Heart left ventricle (tissue), 16 donors: Measurements from ENCODE around the gene BTN1A1. TPM values are rescaled to one million over a fixed set of nuclear protein-coding genes. Genes with fewer than 3 reads are reported as not detected.
A peak's percentile ranks its signal among the peaks of the same experiment; 100 is the strongest.
"Not testable (repeated sequence)": the region's sequence is repeated elsewhere in the genome, so short reads cannot be mapped to it uniquely, and the experiment has no call there.

Experiments used
- ATAC-seq, 4 donors: fragments of 200-7000 bp; cut with Tn5 transposase; one replicate each; pipeline ENCODE4 v1.9.1; 2020 to 2022; ENCODE audit warnings: moderate library complexity in 4 of 4, mild to moderate bottlenecking in 3 of 4, moderate number of reproducible peaks in 1 of 4
- DNase-seq, 5 donors: peaks; one replicate each; pipeline ENCODE4 v3.0.0-alpha.2; 2020
- H3K27ac ChIP-seq, 12 donors: fragments of 200-600 bp; sonication (generic) in 4 of 12; one replicate each; pipeline versions ENCODE4 v1.5.0 to v1.8.0; 2016 to 2022; ENCODE audit warnings: mild to moderate bottlenecking in 2 of 12
- H3K27me3 ChIP-seq, 9 donors: fragments of 200-600 bp; sonication (generic) in 2 of 9; one replicate each; pipeline versions ENCODE4 v1.5.1 to v1.8.0; 2016 to 2022; ENCODE audit warnings: mild to moderate bottlenecking in 3 of 9
- H3K36me3 ChIP-seq, 9 donors: fragments of 200-600 bp; sonication (generic) in 2 of 9; one replicate each; pipeline versions ENCODE4 v1.5.0 to v1.8.0; 2018 to 2022; ENCODE audit warnings: mild to moderate bottlenecking in 2 of 9
- H3K4me1 ChIP-seq, 12 donors: fragments of 200-600 bp; sonication (generic) in 4 of 12; one replicate each; pipeline versions ENCODE4 v1.5.0 to v1.8.0; 2016 to 2022; ENCODE audit warnings: mild to moderate bottlenecking in 3 of 12
- H3K4me3 ChIP-seq, 12 donors: fragments of 200-600 bp; sonication (generic) in 4 of 12; one replicate each; pipeline versions ENCODE4 v1.5.0 to v1.8.0; 2017 to 2022; ENCODE audit warnings: mild to moderate bottlenecking in 9 of 12, moderate library complexity in 4 of 12
- H3K9me3 ChIP-seq, 12 donors: fragments of 200-600 bp; sonication (generic) in 4 of 12; one replicate each; pipeline versions ENCODE4 v1.5.0 to v1.8.0; 2016 to 2022; ENCODE audit warnings: mild to moderate bottlenecking in 1 of 12
- CTCF ChIP-seq, 12 donors: fragments of 200-600 bp; sonication (generic) in 4 of 12; IDR thresholded peaks; one replicate each; pipeline versions ENCODE4 v1.5.0 to v1.8.0; 2018 to 2022; ENCODE audit warnings: antibody characterized with exemption in 12 of 12, mild to moderate bottlenecking in 5 of 12
- POLR2A ChIP-seq, 2 donors: fragments of 450-650 bp; IDR thresholded peaks; one replicate each; pipeline ENCODE4 v1.6.1; 2017; ENCODE audit warnings: antibody characterized with exemption in 2 of 2, mild to moderate bottlenecking in 2 of 2, moderate library complexity in 2 of 2
- WGBS, 4 donors: extraction: QIAGEN DNeasy Blood & Tissue Kit in 2 of 4; methylation state at CpG; one replicate each; pipeline versions ENCODE4 v1.1.5 to v1.1.7; 2013 to 2018; 5-methylcytosine and 5-hydroxymethylcytosine counted together
- intact Hi-C, 10 donors: fragments of 100-400 bp; cut with DNase I; formaldehyde crosslinking; loops; one replicate each; pipeline versions ENCODE4 v1.11.1 to v1.14.2; 2022
- polyA plus RNA-seq, 2 donors: library from polyadenylated mRNA; stranded (reverse); fragments of 200-250 nt; gene quantifications; one replicate each; pipeline ENCODE4 v1.2.3, GENCODE V29; 2013
- total RNA-seq, 9 donors: library from RNA; depleted of rRNA in 2 of 9; stranded (reverse); fragments of >200 nt in 2 of 9; fragmentation: NEBNext Ultra II Directional in 3 of 9; extraction: Animal tissue kit (Norgen Biotek cat#: 25700) in 3 of 9; gene quantifications; one replicate each; pipeline versions ENCODE4 v1.1.0 to v1.2.4, GENCODE V29; 2016 to 2023
- donor health status: ischemic (EF 13 %, LVEDD 7.1; RV severe dilation, severe dysfunction).
- donor health status: healthy with polysubstance abuse.
- donor health status: DM: no; HTN: yes; CAD: no.
- donor health status: DM: no; HTN: no; CAD: no.
- donor health status: ischemic (EF 25% LVEDD 6.9; RV normal size, moderate dysfunction).
- donor health status: ischemic (EF 25% LVEDD 5.7; RV mildly dilated, moderate dysfunction).
- donor health status: healthy.
- donor health status: DM: yes; HTN: yes; CAD: no.
- donor health status: ischemic (EF 35%, LVEDD 5.7; RV mildly dilated, moderate dysfunction).
- donor health status: nonischemic (EF 11% LVEDD 7.7; RV severe dilation, severe dysfunction).
- donor health status: DM: yes; HTN: yes; CAD: no.
- donor health status: PGD.
- donor health status: ischemic (EF 29% LVEDD 5.4; RV normal size, mild dysfunction).
- donor health status: nonischemic (EF 23%, LVEDD 6.1; RV moderate dilation, normal function).

BTN1A1 gene
- total and polyA plus RNA-seq, 11 donors, result not detected

- TF ChIP-seq CTCF (IDR thresholded peaks at IDR 0.05) (peak in 4 of 12 donors; percentile 5 to 16 (median 9)), POLR2A (IDR thresholded peaks at IDR 0.05) (no peak)
- ATAC-seq (no peak), DNase-seq (no peak)
- Histone ChIP-seq H3K9me3 (no peaks in the 10 kb centered on the region), H3K4me1 (peaks cover 0 to 18% (median 5%) of the 10 kb centered on the region in 12 donors), H3K36me3 (peaks cover 0 to 52% (median 46%) of the 10 kb centered on the region in 9 donors), H3K27ac (no peak overlapping the region), H3K4me3 (no peak overlapping the region), H3K27me3 (no peaks in the 10 kb centered on the region)
- intact Hi-C loops, result no loop called here
Measured at GRCh38 chr6:26543953-26544352, 43.9 kb downstream of the BTN1A1 start.

- DNase-seq (no peak), ATAC-seq (no peak)
- intact Hi-C loops, result no loop called here
- TF ChIP-seq CTCF (IDR thresholded peaks at IDR 0.05) (no peak), POLR2A (IDR thresholded peaks at IDR 0.05) (no peak)
- peaks cover 0 to 52% (median 46%) of the 10 kb centered on the region in 9 donors for H3K36me3 ChIP-seq
- no peak overlapping the region for H3K4me3 ChIP-seq
- no peak overlapping the region for H3K27ac ChIP-seq
- no peaks in the 10 kb centered on the region for H3K9me3 ChIP-seq
- no peaks in the 10 kb centered on the region for H3K27me3 ChIP-seq
- peaks cover 0 to 13% (median 0%) of the 10 kb centered on the region in 12 donors for H3K4me1 ChIP-seq
Measured at GRCh38 chr6:26544473-26544872, 44.4 kb downstream of the BTN1A1 start.

GRCh38 chr6:26545627-26546026 is 45.5 kb downstream of the BTN1A1 start:
- peak overlapping the region in 1 of 12 donors; percentile 2 for H3K27ac ChIP-seq
- TF ChIP-seq CTCF (IDR thresholded peaks at IDR 0.05) (no peak), POLR2A (IDR thresholded peaks at IDR 0.05) (no peak)
- intact Hi-C loops, result no loop called here
- H3K36me3 ChIP-seq, result peaks cover 0 to 52% (median 46%) of the 10 kb centered on the region in 9 donors
- ATAC-seq (no peak), DNase-seq (no peak)
- H3K4me1 ChIP-seq, result peaks cover 0 to 16% (median 0%) of the 10 kb centered on the region in 12 donors
- no peak overlapping the region for H3K4me3 ChIP-seq
- no peaks in the 10 kb centered on the region for H3K27me3 ChIP-seq
- WGBS, 4 donors, result 83 to 92% (median 85%) methylated on average over 6 of the region's 6 CpGs
- H3K9me3 ChIP-seq, result no peaks in the 10 kb centered on the region

- H3K9me3 ChIP-seq, ATAC-seq, H3K4me3 ChIP-seq, H3K27me3 ChIP-seq, intact Hi-C loops, DNase-seq, H3K27ac ChIP-seq: not testable (repeated sequence)
- Histone ChIP-seq H3K36me3 (peaks cover 0 to 46% (median 39%) of the 10 kb centered on the region in 9 donors), H3K4me1 (peaks cover 0 to 12% (median 0%) of the 10 kb centered on the region in 12 donors)
- WGBS, 4 donors, result 96 to 97% (median 96%) methylated on average over 18 of the region's 18 CpGs
Measured at GRCh38 chr6:26547363-26547762, 47.3 kb downstream of the BTN1A1 start.
